ENCODE data around the gene FNBP1. TPM values are rescaled to one million over a fixed set of nuclear protein-coding genes. Genes with fewer than 3 reads are reported as not detected.

Gene FNBP1
- total RNA-seq, 2 experiments from 2014 or later: 215 to 228 TPM

- peak overlapping the region; percentile 90 for H3K27ac Mint-ChIP-seq
- DNase-seq: no peak
- no peaks in the 10 kb centered on the region for H3K9me3 Mint-ChIP-seq
- ChIA-PET POLR2A (interaction anchor here (0.8 to 2.4 kb wide), 7 partner anchors 12 to 38 kb away, joined by 3 to 15 read pairs (median 5); partner anchors contain the start of genes C9orf78 and USP20), CTCF (interaction anchor here (1.0 to 2.1 kb wide), 5 partner anchors 8 to 19 kb away, joined by 3 to 7 read pairs (median 3); no protein-coding TSS in a partner anchor)
- intact Hi-C loops (cut with micrococcal nuclease): loop anchor here (2.0 kb wide), 1 partner anchor 65 kb away; the partner anchor contains the start of gene TOR1B
- H3K4me1 Mint-ChIP-seq (ENCODE audit: low read depth): peaks cover 79% of the 10 kb centered on the region
- peaks cover 28% of the 10 kb centered on the region for H3K36me3 Mint-ChIP-seq
- peak overlapping the region; percentile 67 for H3K4me3 Mint-ChIP-seq
- H3K27me3 Mint-ChIP-seq: no peaks in the 10 kb centered on the region
Observed at GRCh38 chr9:129868023-129868871, 174.7 kb downstream of the FNBP1 start.

- DNase-seq: peak; percentile 50
- ChIA-PET POLR2A (interaction anchor here (1.1 to 5.1 kb wide), 4 partner anchors 19 to 31 kb away, joined by 3 to 35 read pairs (median 14); partner anchors contain the start of genes C9orf78 and USP20), CTCF (interaction anchor here (1.1 to 1.3 kb wide), 2 partner anchors 18 to 19 kb away, joined by 3 to 4 read pairs; no protein-coding TSS in a partner anchor)
- Mint-ChIP-seq H3K27ac (peak overlapping the region; percentile 85), H3K9me3 (no peaks in the 10 kb centered on the region), H3K4me3 (no peak overlapping the region), H3K36me3 (peaks cover 30% of the 10 kb centered on the region), H3K27me3 (no peaks in the 10 kb centered on the region), H3K4me1 (ENCODE audit: low read depth) (peaks cover 84% of the 10 kb centered on the region)
- intact Hi-C loops (cut with micrococcal nuclease): loop anchor here (2.0 kb wide), 1 partner anchor 65 kb away; the partner anchor contains the start of gene TOR1B
Observed at GRCh38 chr9:129867136-129868022, 175.6 kb downstream of the FNBP1 start.

- H3K36me3 Mint-ChIP-seq: peaks cover 36% of the 10 kb centered on the region
- H3K4me3 Mint-ChIP-seq: peak overlapping the region; percentile 10
- H3K9me3 Mint-ChIP-seq: no peaks in the 10 kb centered on the region
- H3K27me3 Mint-ChIP-seq: no peaks in the 10 kb centered on the region
- ChIA-PET POLR2A (interaction anchor here (1.4 to 5.1 kb wide), 3 partner anchors 20 to 30 kb away, joined by 3 to 35 read pairs (median 23); partner anchors contain the start of genes C9orf78 and USP20), CTCF (interaction anchor here (1.3 kb wide), 1 partner anchor 19 kb away, joined by 3 read pairs; no protein-coding TSS in a partner anchor)
- peak; percentile 63 for DNase-seq
- intact Hi-C loops (cut with micrococcal nuclease): no loop called here
- peak overlapping the region; percentile 85 for H3K27ac Mint-ChIP-seq
- H3K4me1 Mint-ChIP-seq (ENCODE audit: low read depth): peaks cover 88% of the 10 kb centered on the region
Observed at GRCh38 chr9:129866394-129867135, 176.4 kb downstream of the FNBP1 start.

GRCh38 chr9:129865668-129866320 lies 177.2 kb downstream of the FNBP1 start:
- CTCF ChIA-PET: interaction anchor here (0.6 to 1.2 kb wide), 3 partner anchors 12 to 27 kb away, joined by 3 to 4 read pairs (median 4); no protein-coding TSS in a partner anchor
- Mint-ChIP-seq H3K4me1 (ENCODE audit: low read depth) (peaks cover 89% of the 10 kb centered on the region), H3K4me3 (no peak overlapping the region), H3K36me3 (peaks cover 40% of the 10 kb centered on the region), H3K9me3 (no peaks in the 10 kb centered on the region), H3K27me3 (no peaks in the 10 kb centered on the region), H3K27ac (peak overlapping the region; percentile 85)
- intact Hi-C loops (cut with micrococcal nuclease): loop anchor here (1.0 kb wide), 1 partner anchor 23 kb away; no protein-coding TSS in a partner anchor
- POLR2A ChIA-PET: interaction anchor here (0.6 to 5.1 kb wide), 6 partner anchors 20 to 376 kb away, joined by 3 to 35 read pairs (median 4); partner anchors contain the start of genes C9orf78 and USP20
- peak; percentile 30 for DNase-seq

- Mint-ChIP-seq H3K4me1 (ENCODE audit: low read depth) (peaks cover 87% of the 10 kb centered on the region), H3K9me3 (no peaks in the 10 kb centered on the region), H3K4me3 (peak overlapping the region; percentile 36), H3K27me3 (no peaks in the 10 kb centered on the region), H3K27ac (peak overlapping the region; percentile 85), H3K36me3 (peaks cover 39% of the 10 kb centered on the region)
- DNase-seq: peak; percentile 48
- intact Hi-C loops (cut with micrococcal nuclease): loop anchor here (1.0 to 5.0 kb wide), 2 partner anchors 23 to 43 kb away; partner anchors contain the start of gene TOR1A
- ChIA-PET POLR2A (interaction anchor here (0.6 to 5.1 kb wide), 6 partner anchors 20 to 375 kb away, joined by 3 to 35 read pairs (median 4); partner anchors contain the start of genes C9orf78 and USP20), CTCF (interaction anchor here (0.6 to 1.3 kb wide), 6 partner anchors 12 to 68 kb away, joined by 3 to 4 read pairs (median 4); no protein-coding TSS in a partner anchor)
Observed at GRCh38 chr9:129864991-129865647, 177.9 kb downstream of the FNBP1 start.

GRCh38 chr9:129863059-129863690 lies 179.8 kb downstream of the FNBP1 start:
- Mint-ChIP-seq H3K27me3 (no peaks in the 10 kb centered on the region), H3K36me3 (peaks cover 45% of the 10 kb centered on the region), H3K4me1 (ENCODE audit: low read depth) (peaks cover 70% of the 10 kb centered on the region), H3K4me3 (peak overlapping the region; percentile 52), H3K9me3 (no peaks in the 10 kb centered on the region), H3K27ac (peak overlapping the region; percentile 84)
- intact Hi-C loops (cut with micrococcal nuclease): loop anchor here (5.0 kb wide), 1 partner anchor 41 kb away; the partner anchor contains the start of gene TOR1A
- DNase-seq: peak; percentile 89
- ChIA-PET POLR2A (interaction anchor here (0.8 to 5.1 kb wide), 2 partner anchors 19 to 27 kb away, joined by 3 to 35 read pairs; partner anchors contain the start of genes C9orf78 and USP20), CTCF (interaction anchor here (1.2 kb wide), 1 partner anchor 132 kb away, joined by 3 read pairs; no protein-coding TSS in a partner anchor)

GRCh38 chr9:129861447-129861827 lies 181.6 kb downstream of the FNBP1 start:
- intact Hi-C loops (cut with micrococcal nuclease): loop anchor here (2.0 to 5.0 kb wide), 2 partner anchors 23 to 39 kb away; partner anchors contain the start of gene TOR1A
- Mint-ChIP-seq H3K4me3 (no peak overlapping the region), H3K9me3 (no peaks in the 10 kb centered on the region), H3K36me3 (peaks cover 40% of the 10 kb centered on the region), H3K27me3 (no peaks in the 10 kb centered on the region), H3K4me1 (ENCODE audit: low read depth) (peaks cover 58% of the 10 kb centered on the region), H3K27ac (peak overlapping the region; percentile 89)
- POLR2A ChIA-PET: interaction anchor here (1.2 to 1.4 kb wide), 2 partner anchors 8 to 123 kb away, joined by 3 to 5 read pairs; no protein-coding TSS in a partner anchor
- CTCF ChIA-PET: interaction anchor here (0.6 to 1.5 kb wide), 4 partner anchors 10 to 220 kb away, joined by 3 to 4 read pairs (median 3); no protein-coding TSS in a partner anchor
- no peak for DNase-seq

GRCh38 chr9:129860653-129861446 lies 182.1 kb downstream of the FNBP1 start:
- intact Hi-C loops (cut with micrococcal nuclease): loop anchor here (2.0 to 5.0 kb wide), 2 partner anchors 22 to 39 kb away; partner anchors contain the start of gene TOR1A
- Mint-ChIP-seq H3K36me3 (peaks cover 40% of the 10 kb centered on the region), H3K4me1 (ENCODE audit: low read depth) (peaks cover 52% of the 10 kb centered on the region), H3K27ac (peak overlapping the region; percentile 89), H3K4me3 (no peak overlapping the region), H3K9me3 (no peaks in the 10 kb centered on the region), H3K27me3 (no peaks in the 10 kb centered on the region)
- peak; percentile 67 for DNase-seq
- ChIA-PET POLR2A (interaction anchor here (0.7 to 1.4 kb wide), 3 partner anchors 9 to 173 kb away, joined by 3 to 5 read pairs (median 3); no protein-coding TSS in a partner anchor), CTCF (interaction anchor here (0.6 to 1.5 kb wide), 6 partner anchors 8 to 220 kb away, joined by 3 to 4 read pairs (median 3); no protein-coding TSS in a partner anchor)
